Esophagus (tissue), 2 donors: ENCODE measurements around the gene SPSB4. TPM values are rescaled to one million over a fixed set of nuclear protein-coding genes. Genes with fewer than 3 reads are reported as not detected.

Experiments
- H3K27ac ChIP-seq, 2 donors: one replicate each; pipeline ENCODE4 v1.5.1; 2013; ENCODE audit warnings: low read depth in 2 of 2, mild to moderate bottlenecking in 2 of 2, inconsistent platforms in 1 of 2, low read length in 1 of 2, moderate library complexity in 1 of 2
- H3K27me3 ChIP-seq, 2 donors: one replicate each; pipeline ENCODE4 v1.6.1; 2013; ENCODE audit warnings: low read length in 2 of 2, control low read depth in 1 of 2, mild to moderate bottlenecking in 1 of 2; ENCODE audit not compliant: insufficient read depth in 2 of 2, control insufficient read depth in 1 of 2
- H3K36me3 ChIP-seq, 2 donors: one replicate each; pipeline ENCODE4 v1.6.1; 2013; ENCODE audit warnings: low read length in 1 of 2; ENCODE audit not compliant: control insufficient read depth in 2 of 2, insufficient read depth in 2 of 2
- H3K4me1 ChIP-seq, 2 donors: one replicate each; pipeline ENCODE4 v1.6.1; 2013; ENCODE audit warnings: low read length in 1 of 2; ENCODE audit not compliant: control insufficient read depth in 2 of 2, insufficient read depth in 2 of 2
- H3K4me3 ChIP-seq, 2 donors: one replicate each; pipeline ENCODE4 v1.5.1; 2013; ENCODE audit warnings: low read length in 2 of 2, mild to moderate bottlenecking in 2 of 2, low read depth in 1 of 2, moderate library complexity in 1 of 2
- H3K9me3 ChIP-seq, 2 donors: one replicate each; pipeline ENCODE4 v1.6.1; 2013; ENCODE audit warnings: mild to moderate bottlenecking in 2 of 2, low read depth in 1 of 2, low read length in 1 of 2, moderate library complexity in 1 of 2; ENCODE audit not compliant: control insufficient read depth in 2 of 2, insufficient read depth in 1 of 2
- WGBS, 2 donors: extraction: QIAGEN DNeasy Blood & Tissue Kit; methylation state at CpG; one replicate each; pipeline ENCODE4 v1.1.7; 2013; 5-methylcytosine and 5-hydroxymethylcytosine counted together
- polyA plus RNA-seq, 2 donors: library from polyadenylated mRNA; stranded (reverse); fragments of 200-250 nt; gene quantifications; one replicate each; pipeline ENCODE4 v1.2.3, GENCODE V29; 2013
- donor health status: healthy with polysubstance abuse.
- donor health status: Bipolar disorder and iron deficiency.

The SPSB4 gene
- polyA plus RNA-seq, 2 donors = 0.04 TPM; not detected in 1

GRCh38 chr3:141020143-141020830 is 30.9 kb upstream of the SPSB4 start:
- Histone ChIP-seq H3K27me3 (no peaks in the 10 kb centered on the region), H3K36me3 (no peaks in the 10 kb centered on the region), H3K9me3 (no peaks in the 10 kb centered on the region), H3K4me1 (no peaks in the 10 kb centered on the region), H3K27ac (no peak overlapping the region), H3K4me3 (no peak overlapping the region)
- 82 to 85% methylated on average over 5 of the region's 5 CpGs for WGBS, 2 donors

- no peak overlapping the region for H3K27ac ChIP-seq
- no peaks in the 10 kb centered on the region for H3K27me3 ChIP-seq
- H3K4me3 ChIP-seq = no peak overlapping the region
- 94 to 97% methylated on average over 4 of the region's 4 CpGs for WGBS, 2 donors
- no peaks in the 10 kb centered on the region for H3K4me1 ChIP-seq
- no peaks in the 10 kb centered on the region for H3K9me3 ChIP-seq
- H3K36me3 ChIP-seq = no peaks in the 10 kb centered on the region
Observed at GRCh38 chr3:141021261-141021660, 29.9 kb upstream of the SPSB4 start.

GRCh38 chr3:141030296-141030695 is 20.9 kb upstream of the SPSB4 start:
- 93 to 95% methylated on average over 22 of the region's 22 CpGs for WGBS, 2 donors
- Histone ChIP-seq H3K9me3 (no peaks in the 10 kb centered on the region), H3K4me3 (no peak overlapping the region), H3K27me3 (peaks cover 0 to 2% of the 10 kb centered on the region in 2 donors), H3K4me1 (no peaks in the 10 kb centered on the region), H3K27ac (no peak overlapping the region), H3K36me3 (no peaks in the 10 kb centered on the region)

GRCh38 chr3:141039589-141039988 is 11.6 kb upstream of the SPSB4 start:
- H3K9me3 ChIP-seq = no peaks in the 10 kb centered on the region
- WGBS, 2 donors = 30 to 37% methylated on average over 5 of the region's 5 CpGs
- H3K4me3 ChIP-seq = no peak overlapping the region
- no peaks in the 10 kb centered on the region for H3K36me3 ChIP-seq
- peaks cover 0 to 8% of the 10 kb centered on the region in 2 donors for H3K27me3 ChIP-seq
- no peaks in the 10 kb centered on the region for H3K4me1 ChIP-seq
- H3K27ac ChIP-seq = no peak overlapping the region

GRCh38 chr3:141044695-141045641 is 6.2 kb upstream of the SPSB4 start:
- no peaks in the 10 kb centered on the region for H3K9me3 ChIP-seq
- H3K36me3 ChIP-seq = no peaks in the 10 kb centered on the region
- no peaks in the 10 kb centered on the region for H3K4me1 ChIP-seq
- no peak overlapping the region for H3K4me3 ChIP-seq
- whole genome bisulfite sequencing, 2 donors = 71 to 78% methylated on average over 4 of the region's 4 CpGs
- H3K27me3 ChIP-seq = peaks cover 0 to 17% of the 10 kb centered on the region in 2 donors
- H3K27ac ChIP-seq = no peak overlapping the region

GRCh38 chr3:141045849-141046248 is 5.3 kb upstream of the SPSB4 start:
- H3K27me3 ChIP-seq = peaks cover 0 to 20% of the 10 kb centered on the region in 2 donors
- peaks cover 0 to 4% of the 10 kb centered on the region in 2 donors for H3K4me1 ChIP-seq
- no peaks in the 10 kb centered on the region for H3K36me3 ChIP-seq
- H3K9me3 ChIP-seq = no peaks in the 10 kb centered on the region
- H3K27ac ChIP-seq = no peak overlapping the region
- H3K4me3 ChIP-seq = no peak overlapping the region
- WGBS, 2 donors = 78 to 83% methylated on average over 1 of the region's 1 CpG

- Histone ChIP-seq H3K27ac (no peak overlapping the region), H3K9me3 (no peaks in the 10 kb centered on the region), H3K36me3 (no peaks in the 10 kb centered on the region), H3K4me3 (no peak overlapping the region), H3K27me3 (peaks cover 0 to 16% of the 10 kb centered on the region in 2 donors), H3K4me1 (peaks cover 0 to 13% of the 10 kb centered on the region in 2 donors)
- WGBS, 2 donors = 36 to 74% methylated on average over 1 of the region's 1 CpG
Observed at GRCh38 chr3:141047168-141047567, 4.0 kb upstream of the SPSB4 start.

- 47 to 65% methylated on average over 2 of the region's 2 CpGs for WGBS, 2 donors
- Histone ChIP-seq H3K9me3 (no peaks in the 10 kb centered on the region), H3K4me3 (no peak overlapping the region), H3K27me3 (peaks cover 2 to 16% of the 10 kb centered on the region in 2 donors), H3K4me1 (peaks cover 2 to 13% of the 10 kb centered on the region in 2 donors), H3K36me3 (no peaks in the 10 kb centered on the region), H3K27ac (no peak overlapping the region)
Observed at GRCh38 chr3:141049681-141050080, 1.5 kb upstream of the SPSB4 start.

GRCh38 chr3:141051443-141052200 is 475 bp downstream of the SPSB4 start:
- no peaks in the 10 kb centered on the region for H3K9me3 ChIP-seq
- peak overlapping the region in 1 of 2 donors; percentile 35 for H3K4me3 ChIP-seq
- WGBS, 2 donors = 1% methylated on average over 70 to 77 of the region's 77 CpGs
- peaks cover 2 to 17% of the 10 kb centered on the region in 2 donors for H3K27me3 ChIP-seq
- H3K27ac ChIP-seq = no peak overlapping the region
- H3K36me3 ChIP-seq = no peaks in the 10 kb centered on the region
- H3K4me1 ChIP-seq = peaks cover 2 to 13% of the 10 kb centered on the region in 2 donors
